GM06990 (cell line): ENCODE data around the gene UPP1.

Experiments used
- DNase-seq: peaks from one replicate; pipeline ENCODE4 v3.0.0-alpha.2; 2011; ENCODE audit not compliant: insufficient read length; ENCODE audit errors: extremely low read depth
- H3K27me3 ChIP-seq: replicated peaks from 2 replicates; pipeline ENCODE4 v1.6.0; 2011; ENCODE audit warnings: low read length; ENCODE audit not compliant: control insufficient read depth, insufficient read depth
- H3K36me3 ChIP-seq: 2 replicates; pipeline ENCODE4 v1.5.1; 2011; ENCODE audit warnings: low read length; ENCODE audit not compliant: control insufficient read depth, insufficient read depth
- H3K4me3 ChIP-seq: replicated peaks from 2 replicates; pipeline ENCODE4 v1.5.1; 2011; ENCODE audit warnings: low read depth, mild to moderate bottlenecking, control low read depth, low read length
- CTCF ChIP-seq: IDR thresholded peaks from 2 replicates; pipeline ENCODE4 v1.5.1; 2011; ENCODE audit warnings: low read length, control low read depth, mild to moderate bottlenecking, inconsistent platforms; ENCODE audit not compliant: insufficient read depth, poor library complexity, severe bottlenecking

The UPP1 gene

DNA sequence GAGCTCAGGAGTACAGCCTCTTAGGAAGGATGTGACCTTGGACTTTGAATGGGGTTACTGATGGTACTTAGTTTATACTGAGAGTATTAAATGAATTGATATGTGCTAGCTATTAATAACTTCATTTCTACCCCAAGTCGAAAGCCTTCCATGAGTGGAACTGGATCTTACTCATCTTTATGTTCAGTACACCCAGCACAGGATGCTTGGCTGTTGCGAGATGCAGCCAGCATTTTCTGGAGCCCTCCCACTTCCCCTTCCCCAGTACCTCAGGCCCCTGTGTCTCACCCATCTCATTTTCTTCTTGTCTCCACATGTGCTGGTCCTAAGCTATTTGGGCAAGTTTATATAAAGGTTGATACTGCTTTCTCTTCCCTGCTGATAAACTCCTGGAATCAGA, 7.2 kb downstream of the UPP1 start:
- Histone ChIP-seq H3K27me3 (no peaks in the 10 kb centered on the region), H3K36me3 (no peaks in the 10 kb centered on the region), H3K4me3 (no peak overlapping the region)
- no peak for TF ChIP-seq CTCF
- no peak for DNase-seq

- H3K27me3 ChIP-seq: no peaks in the 10 kb centered on the region
- TF ChIP-seq CTCF: no peak
- no peak overlapping the region for H3K4me3 ChIP-seq
- DNase-seq: no peak
- no peaks in the 10 kb centered on the region for H3K36me3 ChIP-seq
Observed at GRCh38 chr7:48097521-48098231, 8.6 kb downstream of the UPP1 start.

- H3K36me3 ChIP-seq: no peaks in the 10 kb centered on the region
- DNase-seq: no peak
Observed at GRCh38 chr7:48098846-48099245, 9.8 kb downstream of the UPP1 start.

GRCh38 chr7:48099781-48100180, 10.7 kb downstream of the UPP1 start:
- no peak overlapping the region for H3K4me3 ChIP-seq
- TF ChIP-seq CTCF: no peak
- no peaks in the 10 kb centered on the region for H3K27me3 ChIP-seq
- DNase-seq: no peak
- no peaks in the 10 kb centered on the region for H3K36me3 ChIP-seq

More at GRCh38 chr7:48098846-48099245, 9.8 kb downstream of the UPP1 start:
- H3K4me3 ChIP-seq: no peak overlapping the region
- H3K27me3 ChIP-seq: no peaks in the 10 kb centered on the region
- TF ChIP-seq CTCF: no peak

DNA sequence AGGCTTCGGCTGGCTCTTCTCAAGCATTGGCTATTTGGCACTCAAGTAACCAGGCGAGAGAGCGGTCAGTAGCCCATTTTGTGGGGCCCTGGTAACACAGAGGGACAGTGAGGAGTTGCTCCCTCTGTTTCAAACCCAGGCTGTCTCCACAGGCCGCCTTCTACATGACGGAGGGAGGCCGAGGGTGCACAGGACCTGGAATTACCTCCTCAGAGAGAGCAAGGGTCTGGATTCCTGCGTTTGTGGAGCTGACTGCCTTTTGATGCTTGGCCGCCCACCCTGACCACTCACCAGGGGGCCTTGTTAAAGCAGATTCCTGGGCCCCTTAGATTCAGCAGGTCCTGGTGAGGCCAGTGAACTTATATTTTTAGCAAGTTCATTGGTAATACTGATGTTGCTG, 12.3 kb downstream of the UPP1 start:
- no peak for DNase-seq
- no peak for TF ChIP-seq CTCF
- no peak overlapping the region for H3K4me3 ChIP-seq
- H3K36me3 ChIP-seq: no peaks in the 10 kb centered on the region
- H3K27me3 ChIP-seq: no peaks in the 10 kb centered on the region

- DNase-seq: no peak
- peak; percentile 30 for TF ChIP-seq CTCF
- no peak overlapping the region for H3K4me3 ChIP-seq
- H3K36me3 ChIP-seq: no peaks in the 10 kb centered on the region
- no peaks in the 10 kb centered on the region for H3K27me3 ChIP-seq
Observed at GRCh38 chr7:48101968-48102367, 12.9 kb downstream of the UPP1 start.
